Glutamatergic neuron (in vitro differentiated cells): ENCODE data around the gene TOP3A. TPM values are rescaled to one million over a fixed set of nuclear protein-coding genes. Genes with fewer than 3 reads are reported as not detected.
A peak's percentile ranks its signal among the peaks of the same experiment; 100 is the strongest.

Experiments
- DNase-seq: peaks from one replicate; pipeline ENCODE4 v3.0.0; 2022
- H3K27ac Mint-ChIP-seq: one replicate; pipeline ENCODE4 v1.8.0; 2020; ENCODE audit warnings: mild to moderate bottlenecking, mixed read lengths, inconsistent platforms; ENCODE audit not compliant: unreplicated experiment
- H3K27me3 Mint-ChIP-seq: one replicate; pipeline ENCODE4 v1.8.0; 2020; ENCODE audit warnings: mild to moderate bottlenecking, moderate library complexity, mixed read lengths, inconsistent platforms; ENCODE audit not compliant: unreplicated experiment
- H3K36me3 Mint-ChIP-seq: one replicate; pipeline ENCODE4 v1.8.0; 2020; ENCODE audit warnings: mild to moderate bottlenecking, mixed read lengths, inconsistent platforms; ENCODE audit not compliant: unreplicated experiment
- H3K4me1 Mint-ChIP-seq: one replicate; pipeline ENCODE4 v1.8.0; 2020; ENCODE audit warnings: mild to moderate bottlenecking, low read depth, mixed read lengths, inconsistent platforms; ENCODE audit not compliant: unreplicated experiment
- H3K4me3 Mint-ChIP-seq: one replicate; pipeline ENCODE4 v1.8.0; 2020; ENCODE audit warnings: mild to moderate bottlenecking, mixed read lengths, inconsistent platforms; ENCODE audit not compliant: unreplicated experiment
- H3K9me3 Mint-ChIP-seq: one replicate; pipeline ENCODE4 v1.8.0; 2020; ENCODE audit warnings: mild to moderate bottlenecking, moderate library complexity, mixed read lengths, inconsistent platforms; ENCODE audit not compliant: unreplicated experiment
- total RNA-seq: library from RNA; stranded (reverse); fragmentation: NEBNext Ultra II Directional; extraction: Animal tissue kit (Norgen Biotek cat#: 25700); gene quantifications from one replicate; pipeline ENCODE4 v1.2.1, GENCODE V29; 2021; ENCODE audit not compliant: unreplicated experiment
- TF ChIP-seq, protein P1 (sequence below): fragments of 200-600 bp; sonication (generic); IDR thresholded peaks from one replicate; pipeline ENCODE4 v1.5.0; 2021; ENCODE audit not compliant: partially characterized antibody, unreplicated experiment

The TOP3A gene
- total RNA-seq, 1 donor from 2014 or later = 58.6 TPM

DNA sequence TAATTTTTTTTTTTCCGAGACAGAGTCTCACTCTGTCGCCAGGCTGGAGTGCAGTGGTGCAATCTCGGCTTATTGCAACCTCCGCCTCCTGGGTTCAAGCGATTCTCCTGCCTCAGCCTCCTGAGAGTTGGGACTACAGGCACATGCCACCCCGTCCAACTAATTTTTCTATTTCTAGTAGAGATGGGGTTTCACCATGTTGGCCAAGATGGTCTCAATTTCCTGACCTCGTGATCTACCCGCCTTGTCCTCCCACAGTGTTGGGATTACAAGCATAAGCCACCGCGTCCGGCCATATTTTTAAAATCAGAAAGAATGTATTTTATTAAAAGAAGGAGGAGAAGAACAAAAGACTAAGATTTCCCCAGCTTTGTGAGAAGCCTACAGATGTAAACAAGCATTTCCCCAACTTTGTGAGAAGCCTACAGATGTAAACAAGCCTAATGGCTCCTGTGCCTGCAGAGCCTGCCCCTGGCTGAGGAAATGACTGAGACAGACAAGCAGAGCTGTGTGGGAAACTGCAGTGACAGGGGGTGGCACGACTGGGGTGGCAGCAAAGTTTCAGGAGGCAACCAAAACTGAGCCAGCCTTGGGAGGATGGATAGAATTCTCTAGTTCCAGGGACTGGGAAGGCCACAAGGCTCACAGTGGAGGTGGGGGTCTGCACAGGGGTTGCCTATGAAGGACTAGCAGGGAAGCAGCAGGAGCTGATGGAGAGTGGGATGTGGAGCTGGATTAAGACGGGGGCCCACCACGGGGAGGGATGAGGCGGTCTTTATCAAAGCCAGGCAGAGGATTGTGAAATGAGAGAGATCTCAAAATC lies 22.9 kb downstream of the TOP3A start:
- Mint-ChIP-seq H3K4me3 (no peak overlapping the region), H3K27ac (peak overlapping the region; percentile 22)

DNA sequence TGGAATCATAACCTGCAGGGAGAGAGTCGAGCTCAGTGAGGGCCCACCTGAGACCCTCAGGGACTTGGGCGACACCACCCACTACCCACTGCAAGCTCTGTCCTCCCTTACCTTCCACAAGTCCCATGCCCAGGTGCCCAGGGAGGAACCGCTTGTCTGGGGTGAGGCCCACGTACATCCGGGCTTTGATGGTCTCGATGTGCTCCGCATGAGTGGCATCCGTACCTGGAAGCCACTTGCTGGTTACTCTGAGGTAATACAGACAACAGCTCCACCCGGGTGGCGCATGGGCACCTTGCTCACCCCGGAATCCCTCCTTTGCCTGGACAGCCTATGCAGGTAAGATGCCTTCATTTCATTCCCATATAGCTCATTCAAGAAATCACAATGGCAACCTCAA lies 29.5 kb downstream of the TOP3A start:
- peaks cover 4% of the 10 kb centered on the region for H3K9me3 Mint-ChIP-seq
- H3K36me3 Mint-ChIP-seq = no peaks in the 10 kb centered on the region
- TF ChIP-seq, protein P1, sequence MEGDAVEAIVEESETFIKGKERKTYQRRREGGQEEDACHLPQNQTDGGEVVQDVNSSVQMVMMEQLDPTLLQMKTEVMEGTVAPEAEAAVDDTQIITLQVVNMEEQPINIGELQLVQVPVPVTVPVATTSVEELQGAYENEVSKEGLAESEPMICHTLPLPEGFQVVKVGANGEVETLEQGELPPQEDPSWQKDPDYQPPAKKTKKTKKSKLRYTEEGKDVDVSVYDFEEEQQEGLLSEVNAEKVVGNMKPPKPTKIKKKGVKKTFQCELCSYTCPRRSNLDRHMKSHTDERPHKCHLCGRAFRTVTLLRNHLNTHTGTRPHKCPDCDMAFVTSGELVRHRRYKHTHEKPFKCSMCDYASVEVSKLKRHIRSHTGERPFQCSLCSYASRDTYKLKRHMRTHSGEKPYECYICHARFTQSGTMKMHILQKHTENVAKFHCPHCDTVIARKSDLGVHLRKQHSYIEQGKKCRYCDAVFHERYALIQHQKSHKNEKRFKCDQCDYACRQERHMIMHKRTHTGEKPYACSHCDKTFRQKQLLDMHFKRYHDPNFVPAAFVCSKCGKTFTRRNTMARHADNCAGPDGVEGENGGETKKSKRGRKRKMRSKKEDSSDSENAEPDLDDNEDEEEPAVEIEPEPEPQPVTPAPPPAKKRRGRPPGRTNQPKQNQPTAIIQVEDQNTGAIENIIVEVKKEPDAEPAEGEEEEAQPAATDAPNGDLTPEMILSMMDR = no peak
- no peak overlapping the region for H3K4me3 Mint-ChIP-seq
- no peak for DNase-seq
- no peaks in the 10 kb centered on the region for H3K27me3 Mint-ChIP-seq
- no peak overlapping the region for H3K27ac Mint-ChIP-seq
- no peaks in the 10 kb centered on the region for H3K4me1 Mint-ChIP-seq

More for the DNA sequence above, 22.9 kb downstream of the TOP3A start:
- TF ChIP-seq, protein P1 = no peak
- H3K9me3 Mint-ChIP-seq = peaks cover 6% of the 10 kb centered on the region
- DNase-seq = no peak
- peaks cover 5% of the 10 kb centered on the region for H3K27me3 Mint-ChIP-seq
- no peaks in the 10 kb centered on the region for H3K36me3 Mint-ChIP-seq
- H3K4me1 Mint-ChIP-seq = no peaks in the 10 kb centered on the region

DNA sequence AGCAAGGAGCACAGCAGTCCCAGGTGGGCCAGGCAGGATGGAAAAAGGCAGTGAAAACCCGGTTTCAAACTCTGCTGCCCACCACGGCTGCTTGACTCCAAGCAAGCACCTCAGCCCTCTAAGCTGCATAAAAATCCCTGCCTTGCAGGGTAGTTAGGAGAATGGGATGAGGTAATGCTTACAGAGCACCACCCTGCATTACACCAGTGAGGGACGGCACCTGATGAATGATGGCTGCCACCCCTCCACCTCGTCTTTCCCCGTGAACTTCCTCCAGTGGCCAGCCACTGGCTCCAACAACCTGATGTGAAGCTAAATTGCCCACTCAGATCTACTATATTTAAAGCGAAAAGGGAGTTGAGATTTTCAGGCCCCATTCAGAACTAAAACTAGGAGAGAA lies 33.0 kb downstream of the TOP3A start:
- peaks cover 2% of the 10 kb centered on the region for H3K9me3 Mint-ChIP-seq
- no peaks in the 10 kb centered on the region for H3K4me1 Mint-ChIP-seq
- TF ChIP-seq, protein P1 = no peak
- H3K36me3 Mint-ChIP-seq = no peaks in the 10 kb centered on the region
- H3K27ac Mint-ChIP-seq = no peak overlapping the region
- no peak for DNase-seq
- H3K4me3 Mint-ChIP-seq = no peak overlapping the region
- no peaks in the 10 kb centered on the region for H3K27me3 Mint-ChIP-seq

DNA sequence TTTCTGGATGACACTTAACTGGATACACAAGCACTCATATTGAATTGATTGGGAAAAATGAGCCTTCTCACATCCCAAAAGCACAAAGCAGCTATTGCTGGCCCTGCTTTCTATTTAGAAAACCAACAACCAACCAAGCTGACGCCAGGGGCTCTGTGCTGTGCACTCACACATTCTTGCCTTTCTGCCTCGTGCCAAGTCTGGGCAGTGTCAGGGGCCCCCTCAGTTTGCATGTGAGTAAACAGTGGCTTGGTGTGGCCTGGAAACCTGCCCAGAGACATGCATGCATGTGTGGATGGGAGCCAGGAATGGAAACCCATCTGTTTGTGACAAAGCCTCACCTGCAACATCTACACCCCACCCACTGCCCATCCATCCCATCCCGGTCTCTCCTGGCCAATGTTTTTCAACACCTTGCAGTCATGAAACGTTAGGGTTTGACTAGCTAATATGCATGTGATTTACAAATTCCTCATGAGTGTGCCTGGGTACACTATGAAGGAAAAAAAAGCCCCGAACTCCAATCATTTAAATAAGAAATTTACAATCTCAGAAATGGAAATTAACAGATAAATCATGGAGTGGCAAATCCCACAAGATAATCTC lies 33.9 kb downstream of the TOP3A start:
- no peaks in the 10 kb centered on the region for H3K4me1 Mint-ChIP-seq
- no peak overlapping the region for H3K4me3 Mint-ChIP-seq
- no peak for DNase-seq
- no peaks in the 10 kb centered on the region for H3K27me3 Mint-ChIP-seq
- H3K9me3 Mint-ChIP-seq = peaks cover 2% of the 10 kb centered on the region
- TF ChIP-seq, protein P1 = no peak
- no peaks in the 10 kb centered on the region for H3K36me3 Mint-ChIP-seq
- H3K27ac Mint-ChIP-seq = no peak overlapping the region

DNA sequence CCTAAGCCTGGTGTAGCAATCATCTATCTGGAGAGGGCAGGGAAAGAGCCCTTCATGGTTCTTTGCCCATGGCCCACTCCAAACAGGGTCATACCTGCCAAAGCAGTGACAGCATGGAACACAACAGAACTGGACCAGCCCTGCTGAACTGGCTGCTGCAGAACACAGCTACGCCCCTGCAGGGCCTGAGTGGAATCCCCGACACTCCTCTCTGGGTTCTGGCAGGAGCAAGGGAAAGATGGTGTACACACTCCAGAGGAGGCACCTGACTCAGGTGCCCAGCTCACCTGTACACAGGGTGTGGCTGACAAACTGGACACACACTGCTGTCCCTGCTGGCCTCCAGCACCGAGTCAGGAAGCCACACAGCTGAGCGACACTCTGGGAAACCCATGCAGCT lies 34.5 kb downstream of the TOP3A start:
- TF ChIP-seq, protein P1 = no peak
- Mint-ChIP-seq H3K4me1 (no peaks in the 10 kb centered on the region), H3K27ac (no peak overlapping the region), H3K4me3 (no peak overlapping the region), H3K27me3 (no peaks in the 10 kb centered on the region), H3K9me3 (peaks cover 2% of the 10 kb centered on the region), H3K36me3 (no peaks in the 10 kb centered on the region)
- DNase-seq = no peak
